ENCODE data around the gene SLC5A9.
"Not testable (repeated sequence)": the region's sequence is repeated elsewhere in the genome, so short reads cannot be mapped to it uniquely, and the experiment has no call there.

The SLC5A9 gene

GRCh38 chr1:48214366-48214765 is 8.2 kb upstream of the SLC5A9 start:
- not testable (repeated sequence) for DNase-seq (ENCODE audit: low read depth)

GRCh38 chr1:48214820-48215219 is 7.7 kb upstream of the SLC5A9 start:
- no peak for DNase-seq (ENCODE audit: low read depth)

- DNase-seq (ENCODE audit: low read depth), result no peak
These were observed 7.3 kb upstream of the SLC5A9 start for GRCh38 chr1:48215222-48215621.

GRCh38 chr1:48215889-48216288 is 6.6 kb upstream of the SLC5A9 start:
- DNase-seq (ENCODE audit: low read depth), result no peak

GRCh38 chr1:48216313-48216712 is 6.2 kb upstream of the SLC5A9 start:
- DNase-seq (ENCODE audit: low read depth), result no peak

GRCh38 chr1:48216941-48217340 is 5.6 kb upstream of the SLC5A9 start:
- DNase-seq (ENCODE audit: low read depth), result no peak

GRCh38 chr1:48217856-48218255 is 4.7 kb upstream of the SLC5A9 start:
- DNase-seq (ENCODE audit: low read depth), result no peak

- no peak for DNase-seq (ENCODE audit: low read depth)
These were observed 2.7 kb upstream of the SLC5A9 start for GRCh38 chr1:48219803-48220202.

GRCh38 chr1:48221122-48221521 is 1.4 kb upstream of the SLC5A9 start:
- no peak for DNase-seq (ENCODE audit: low read depth)

DNA sequence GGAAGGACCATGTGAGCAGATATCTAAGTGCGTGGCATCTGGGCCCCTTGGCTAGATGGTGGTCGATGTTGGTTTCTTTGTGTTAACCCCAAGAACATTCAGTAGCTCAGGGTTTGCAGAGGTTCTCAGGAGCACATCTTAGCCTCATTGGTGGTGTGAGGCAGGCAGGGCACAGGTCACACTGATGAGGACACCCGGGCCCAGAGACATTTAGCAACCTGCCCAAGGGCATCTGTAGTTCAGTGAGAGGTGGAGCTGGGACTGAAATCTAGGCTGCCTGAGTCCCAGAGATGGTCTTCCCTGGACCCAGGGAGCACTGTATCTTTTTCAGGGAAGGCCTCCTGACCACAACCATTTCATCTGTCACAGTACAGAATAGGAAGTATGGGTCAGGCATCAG is 859 bp upstream of the SLC5A9 start:
- DNase-seq (ENCODE audit: low read depth), result no peak

GRCh38 chr1:48223366-48224240 is 1.1 kb downstream of the SLC5A9 start:
- DNase-seq (ENCODE audit: low read depth), result no peak

GRCh38 chr1:48224791-48225190 is 2.3 kb downstream of the SLC5A9 start:
- DNase-seq (ENCODE audit: low read depth), result no peak

DNA sequence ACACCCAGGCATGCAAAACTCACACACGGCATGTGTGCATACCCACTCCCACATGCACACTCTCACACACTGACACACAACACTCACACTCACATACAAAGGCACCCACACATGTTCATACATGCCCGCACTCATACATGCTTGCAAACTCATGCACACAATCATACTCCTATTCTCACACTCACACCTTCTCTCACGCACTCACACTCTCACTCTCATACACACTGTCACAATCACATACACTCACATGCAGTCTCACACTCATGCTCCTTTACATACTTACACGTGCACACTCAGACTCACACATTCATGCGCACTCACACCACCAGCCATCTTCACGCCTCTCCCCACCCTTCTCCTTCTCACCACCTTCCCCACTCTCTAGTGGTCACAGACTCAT is 3.1 kb downstream of the SLC5A9 start:
- no peak for DNase-seq (ENCODE audit: low read depth)

DNA sequence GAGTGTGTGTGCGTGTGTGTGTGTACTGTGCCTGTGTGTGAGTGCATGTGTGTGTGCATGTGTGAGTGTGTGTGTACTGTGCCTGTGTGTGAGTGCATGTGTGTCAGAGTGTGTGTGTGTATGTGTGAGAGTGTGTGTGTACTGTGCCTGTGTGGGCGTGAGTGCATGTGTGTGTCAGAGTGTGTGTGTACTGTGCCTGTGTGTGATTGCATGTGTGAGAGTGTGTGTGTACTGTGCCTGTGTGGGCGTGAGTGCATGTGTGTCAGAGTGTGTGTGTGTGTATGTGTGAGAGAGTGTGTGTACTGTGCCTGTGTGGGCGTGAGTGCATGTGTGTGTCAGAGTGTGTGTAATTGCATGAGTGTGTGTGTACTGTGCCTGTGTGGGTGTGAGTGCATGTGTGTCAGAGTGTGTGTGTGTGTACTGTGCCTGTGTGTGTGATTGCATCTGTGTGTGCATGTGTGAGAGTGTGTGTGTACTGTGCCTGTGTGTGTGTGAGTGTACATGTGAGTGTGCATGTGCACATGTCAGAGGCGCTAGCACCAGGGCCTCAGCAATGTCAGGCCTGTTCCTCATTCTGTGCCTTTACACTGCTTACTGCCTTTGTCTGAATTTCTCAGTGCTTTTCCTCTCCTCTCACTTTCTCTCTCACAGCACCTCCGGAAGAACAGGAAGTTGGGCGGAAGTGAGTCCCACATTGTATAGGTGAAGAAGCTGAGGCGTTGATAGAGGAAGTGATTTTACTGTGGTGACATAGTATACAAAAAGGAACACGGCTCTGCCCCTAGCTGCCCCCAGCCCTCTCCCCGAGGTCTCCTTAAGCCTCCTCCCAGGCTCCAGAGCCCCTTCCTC is 4.9 kb downstream of the SLC5A9 start:
- no peak for DNase-seq (ENCODE audit: low read depth)

DNA sequence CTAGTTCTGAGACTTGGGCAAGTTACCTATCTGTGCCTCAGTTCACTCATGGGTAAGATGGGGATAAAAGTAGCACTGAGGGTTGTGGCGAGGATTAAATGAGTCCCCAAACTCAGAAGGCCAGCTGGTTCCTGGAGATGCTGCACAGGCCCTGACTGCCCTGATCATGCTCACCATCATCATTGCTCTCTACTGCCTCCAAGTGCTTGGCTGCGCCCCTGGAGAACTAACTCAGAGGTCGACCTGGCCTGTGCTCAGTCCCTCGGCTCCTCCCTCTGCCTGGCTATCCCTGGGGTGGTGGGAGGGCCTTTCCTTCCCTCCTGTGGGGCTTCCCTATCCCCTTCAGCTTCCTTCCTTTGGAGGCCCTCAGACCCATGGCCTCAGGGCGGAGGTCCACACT is 5.6 kb downstream of the SLC5A9 start:
- DNase-seq (ENCODE audit: low read depth), result no peak

DNA sequence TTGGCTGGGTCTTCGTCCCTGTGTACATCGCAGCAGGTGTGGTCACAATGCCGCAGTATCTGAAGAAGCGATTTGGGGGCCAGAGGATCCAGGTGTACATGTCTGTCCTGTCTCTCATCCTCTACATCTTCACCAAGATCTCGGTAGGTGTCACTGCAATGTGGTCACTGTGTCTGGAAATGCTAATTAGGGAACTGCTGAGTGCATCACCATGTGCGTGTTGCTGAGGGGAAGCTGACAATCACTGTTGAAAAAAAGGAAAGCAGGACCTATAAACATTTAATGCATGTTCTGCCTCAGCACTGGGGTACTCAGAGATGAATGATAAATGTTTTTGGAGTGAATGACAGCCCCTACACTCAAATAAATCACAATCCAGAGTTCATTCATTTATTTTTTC is 6.8 kb downstream of the SLC5A9 start:
- no peak for DNase-seq (ENCODE audit: low read depth)

DNA sequence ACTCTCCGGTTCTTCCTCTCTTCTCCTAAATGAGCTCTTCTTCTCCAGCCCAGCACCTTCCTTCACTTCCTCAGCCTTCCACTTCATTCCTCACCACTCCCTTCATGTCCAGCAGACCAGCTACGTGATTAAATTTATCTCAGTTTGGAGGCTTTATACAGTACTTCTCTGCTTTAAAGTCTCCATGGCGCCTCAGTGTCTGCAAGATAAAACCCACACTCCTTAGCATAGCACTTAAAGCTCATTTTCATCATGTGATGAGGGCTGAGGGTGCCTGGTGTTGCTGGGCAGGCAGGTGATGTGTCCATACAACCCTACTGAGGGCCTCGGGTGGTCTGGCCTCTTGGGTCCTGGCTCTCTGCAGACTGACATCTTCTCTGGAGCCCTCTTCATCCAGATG is 7.7 kb downstream of the SLC5A9 start:
- no peak for DNase-seq (ENCODE audit: low read depth)

GRCh38 chr1:48232722-48233121 is 10.2 kb downstream of the SLC5A9 start:
- DNase-seq (ENCODE audit: low read depth), result no peak

DNA sequence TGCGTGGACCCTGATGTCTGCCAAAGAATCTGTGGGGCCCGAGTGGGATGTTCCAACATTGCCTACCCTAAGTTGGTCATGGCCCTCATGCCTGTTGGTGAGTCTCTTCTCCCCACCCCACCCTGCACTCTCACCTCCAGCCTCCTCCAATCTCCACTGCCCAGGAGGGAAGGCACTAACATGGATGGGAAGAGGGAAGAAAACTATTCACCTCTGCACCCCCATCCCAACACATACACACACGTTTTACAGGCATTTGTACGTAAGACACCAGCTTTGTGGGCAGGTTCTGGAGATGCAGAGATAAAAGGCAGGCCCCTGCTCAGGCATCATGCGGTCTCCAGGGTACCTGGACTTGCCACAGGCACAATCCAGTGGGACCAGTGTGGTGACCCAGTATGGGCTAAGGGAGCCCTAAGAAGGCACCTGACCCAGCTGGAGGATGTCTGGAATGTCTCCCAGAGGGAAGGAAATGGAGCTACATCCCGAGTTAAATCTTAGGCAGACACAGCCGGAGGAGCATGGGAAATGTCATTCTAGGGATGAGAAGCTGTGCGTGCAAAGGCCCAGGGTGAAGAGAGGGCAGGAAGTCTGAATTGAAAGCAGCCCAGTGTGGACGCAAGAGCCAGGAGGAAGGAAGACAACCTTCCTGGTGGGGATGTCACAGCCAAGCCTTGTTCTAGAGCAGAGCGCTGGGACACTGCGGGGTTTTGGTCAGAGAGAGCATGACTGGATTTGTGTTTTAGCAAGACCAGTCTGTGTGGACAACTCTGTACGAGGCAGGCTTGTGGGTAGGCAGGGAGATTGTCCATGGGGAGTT is 11.4 kb downstream of the SLC5A9 start:
- no peak for DNase-seq (ENCODE audit: low read depth)

DNA sequence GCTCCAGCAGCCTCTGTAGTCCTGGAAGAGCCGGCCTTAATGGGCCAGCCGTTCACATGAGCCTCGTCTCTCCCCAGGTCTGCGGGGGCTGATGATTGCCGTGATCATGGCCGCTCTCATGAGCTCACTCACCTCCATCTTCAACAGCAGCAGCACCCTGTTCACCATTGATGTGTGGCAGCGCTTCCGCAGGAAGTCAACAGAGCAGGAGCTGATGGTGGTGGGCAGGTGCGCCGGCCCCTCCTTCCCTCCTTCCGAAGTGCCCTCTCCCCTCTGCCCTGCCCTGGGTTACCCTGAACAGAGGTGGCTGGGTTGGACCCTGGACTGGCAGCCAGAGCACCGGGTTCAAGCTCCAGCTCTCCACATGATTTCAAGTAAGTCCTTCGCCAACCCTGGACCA is 13.1 kb downstream of the SLC5A9 start:
- DNase-seq (ENCODE audit: low read depth), result no peak

DNA sequence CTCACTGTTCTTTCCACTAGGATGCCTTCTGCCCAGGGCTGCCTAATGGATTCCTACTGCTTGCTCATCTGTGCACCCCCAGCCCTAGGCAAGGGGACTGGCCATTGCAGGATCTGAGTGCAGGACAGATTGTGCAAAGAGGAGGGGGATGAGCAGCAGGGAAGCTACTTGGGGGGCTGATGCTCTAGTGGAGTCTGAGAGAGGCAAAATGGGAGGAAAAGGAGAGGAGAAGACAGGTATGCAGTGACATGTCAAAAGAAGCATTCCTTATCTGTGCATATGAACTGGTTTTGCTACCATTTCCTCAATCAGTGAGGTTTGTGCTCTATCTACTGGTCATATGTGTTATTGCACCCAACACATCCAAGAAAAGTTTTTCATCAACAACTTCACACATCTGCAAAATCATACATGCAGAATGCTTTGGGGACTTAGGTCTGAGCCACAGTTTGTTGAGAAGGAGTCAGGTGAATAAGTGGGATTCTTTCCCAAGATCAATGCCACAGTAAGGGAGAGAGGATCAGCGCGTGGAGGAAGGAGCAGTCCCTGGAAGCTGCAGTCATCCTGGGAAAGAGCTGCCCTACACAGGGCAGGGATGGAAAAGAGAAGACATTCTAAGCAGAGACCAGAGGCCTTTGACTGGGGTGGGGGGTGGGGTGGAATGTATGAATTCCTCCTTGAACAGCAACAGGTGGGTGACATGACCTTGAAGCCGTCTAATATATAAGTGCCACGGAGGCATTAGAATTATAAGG is 14.4 kb downstream of the SLC5A9 start:
- DNase-seq (ENCODE audit: low read depth), result peak; percentile 8
